OCI-LY1 (cell line): ENCODE measurements around the gene DOCK3.

Experiments used
- H2AFZ ChIP-seq: fragments of 200-600 bp; sonication (generic), shearing (Covaris generic); 2 replicates; pipeline ENCODE4 v1.6.0; 2014; ENCODE audit warnings: antibody characterized with exemption, mild to moderate bottlenecking, low read length
- H3F3A ChIP-seq: fragments of 200-600 bp; sonication (generic), shearing (Covaris generic); 2 replicates; pipeline ENCODE4 v1.6.0; 2014; ENCODE audit warnings: mild to moderate bottlenecking, antibody characterized with exemption, low read length, moderate library complexity; ENCODE audit not compliant: insufficient read depth
- H3K27ac ChIP-seq: fragments of 200-600 bp; sonication (generic); 2 replicates; pipeline ENCODE4 v1.5.1; 2014; ENCODE audit warnings: low read length, mixed run types, mild to moderate bottlenecking, low read depth; ENCODE audit not compliant: poor library complexity, severe bottlenecking
- H3K27me3 ChIP-seq: fragments of 200-600 bp; sonication (generic); 2 replicates; pipeline ENCODE4 v1.6.0; 2014; ENCODE audit warnings: antibody characterized with exemption, mild to moderate bottlenecking, low read length, moderate library complexity; ENCODE audit not compliant: insufficient read depth
- H3K36me3 ChIP-seq: fragments of 200-600 bp; sonication (generic); 2 replicates; pipeline ENCODE4 v1.6.1; 2014; ENCODE audit warnings: mild to moderate bottlenecking, antibody characterized with exemption, low read length, moderate library complexity, mixed read lengths; ENCODE audit not compliant: insufficient read depth
- H3K4me1 ChIP-seq: fragments of 200-600 bp; sonication (generic); 2 replicates; pipeline ENCODE4 v1.5.1; 2014; ENCODE audit warnings: mild to moderate bottlenecking, low read length, moderate library complexity; ENCODE audit not compliant: insufficient read depth, severe bottlenecking
- H3K4me2 ChIP-seq: fragments of 200-600 bp; sonication (generic), shearing (Covaris generic); 2 replicates; pipeline ENCODE4 v1.6.1; 2014; ENCODE audit warnings: low read length
- H3K4me3 ChIP-seq: fragments of 200-600 bp; sonication (generic); 2 replicates; pipeline ENCODE4 v1.5.1; 2014; ENCODE audit warnings: low read length, low read depth, mild to moderate bottlenecking, mixed read lengths; ENCODE audit not compliant: poor library complexity, severe bottlenecking
- H3K79me2 ChIP-seq: fragments of 200-600 bp; shearing (Covaris generic); 2 replicates; pipeline ENCODE4 v1.6.1; 2016; ENCODE audit warnings: mixed run types, low read length, mixed read lengths; ENCODE audit not compliant: insufficient read depth
- H3K9ac ChIP-seq: fragments of 200-600 bp; sonication (generic), shearing (Covaris generic); 2 replicates; pipeline ENCODE4 v1.6.1; 2014; ENCODE audit warnings: mild to moderate bottlenecking, low read length, mixed read lengths
- H3K9me2 ChIP-seq: fragments of 200-600 bp; sonication (generic), shearing (Covaris generic); 2 replicates; pipeline ENCODE4 v1.6.1; 2014; ENCODE audit warnings: low read depth, mild to moderate bottlenecking, low read length, mixed read lengths
- H3K9me3 ChIP-seq: fragments of 200-600 bp; shearing (Covaris generic); 2 replicates; pipeline ENCODE4 v1.6.1; 2014; ENCODE audit warnings: low read length, mixed read lengths
- H4K20me1 ChIP-seq: fragments of 200-600 bp; sonication (generic), shearing (Covaris generic); 2 replicates; pipeline ENCODE4 v1.6.0; 2016; ENCODE audit warnings: mild to moderate bottlenecking, low read length; ENCODE audit not compliant: insufficient read depth
- EZH2 ChIP-seq: fragments of 200-600 bp; sonication (generic), shearing (Covaris generic); IDR thresholded peaks from 2 replicates; pipeline ENCODE4 v1.8.0; 2017; ENCODE audit warnings: borderline replicate concordance, mixed run types, mild to moderate bottlenecking, antibody characterized with exemption, low read length, moderate library complexity, mixed read lengths
- TF ChIP-seq, protein P1 (sequence below): fragments of 200-600 bp; sonication (generic), shearing (Covaris generic); IDR thresholded peaks from 2 replicates; pipeline ENCODE4 v1.5.1; 2017; ENCODE audit warnings: mild to moderate bottlenecking, antibody characterized with exemption, low read length, moderate library complexity, mixed read lengths

DOCK3 gene

DNA sequence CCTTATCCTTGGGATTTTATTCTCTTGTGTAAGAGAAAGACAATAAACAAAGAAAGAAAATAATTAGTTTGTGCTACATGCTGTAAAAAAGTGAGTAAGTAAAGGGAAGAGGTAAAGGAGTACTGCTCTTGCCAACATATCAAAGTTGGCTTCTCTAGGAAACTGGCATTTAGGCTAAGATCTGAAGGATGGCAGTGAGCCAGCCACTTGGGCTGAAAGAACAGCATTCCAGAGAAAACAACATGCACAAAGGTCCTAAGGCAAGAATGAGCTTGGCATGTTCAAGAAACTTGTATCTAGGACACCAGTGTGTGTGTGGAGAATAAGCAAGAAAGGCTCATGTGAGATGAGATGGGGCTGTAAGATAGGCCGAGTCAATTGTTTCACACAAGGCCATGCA, 464.9 kb downstream of the DOCK3 start:
- Histone ChIP-seq H3K27ac (no peak overlapping the region), H3K36me3 (no peaks in the 10 kb centered on the region), H3K79me2 (no peaks in the 10 kb centered on the region), H3K9me2 (no peaks in the 10 kb centered on the region), H3K4me3 (no peak overlapping the region), H3K4me1 (no peaks in the 10 kb centered on the region), H3F3A (no peaks in the 10 kb centered on the region), H3K4me2 (no peak overlapping the region), H2AFZ (no peak overlapping the region), H4K20me1 (no peaks in the 10 kb centered on the region), H3K27me3 (no peaks in the 10 kb centered on the region), H3K9ac (no peak overlapping the region), H3K9me3 (no peaks in the 10 kb centered on the region)
- no peak for TF ChIP-seq EZH2
- TF ChIP-seq, protein P1, sequence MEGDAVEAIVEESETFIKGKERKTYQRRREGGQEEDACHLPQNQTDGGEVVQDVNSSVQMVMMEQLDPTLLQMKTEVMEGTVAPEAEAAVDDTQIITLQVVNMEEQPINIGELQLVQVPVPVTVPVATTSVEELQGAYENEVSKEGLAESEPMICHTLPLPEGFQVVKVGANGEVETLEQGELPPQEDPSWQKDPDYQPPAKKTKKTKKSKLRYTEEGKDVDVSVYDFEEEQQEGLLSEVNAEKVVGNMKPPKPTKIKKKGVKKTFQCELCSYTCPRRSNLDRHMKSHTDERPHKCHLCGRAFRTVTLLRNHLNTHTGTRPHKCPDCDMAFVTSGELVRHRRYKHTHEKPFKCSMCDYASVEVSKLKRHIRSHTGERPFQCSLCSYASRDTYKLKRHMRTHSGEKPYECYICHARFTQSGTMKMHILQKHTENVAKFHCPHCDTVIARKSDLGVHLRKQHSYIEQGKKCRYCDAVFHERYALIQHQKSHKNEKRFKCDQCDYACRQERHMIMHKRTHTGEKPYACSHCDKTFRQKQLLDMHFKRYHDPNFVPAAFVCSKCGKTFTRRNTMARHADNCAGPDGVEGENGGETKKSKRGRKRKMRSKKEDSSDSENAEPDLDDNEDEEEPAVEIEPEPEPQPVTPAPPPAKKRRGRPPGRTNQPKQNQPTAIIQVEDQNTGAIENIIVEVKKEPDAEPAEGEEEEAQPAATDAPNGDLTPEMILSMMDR: no peak

DNA sequence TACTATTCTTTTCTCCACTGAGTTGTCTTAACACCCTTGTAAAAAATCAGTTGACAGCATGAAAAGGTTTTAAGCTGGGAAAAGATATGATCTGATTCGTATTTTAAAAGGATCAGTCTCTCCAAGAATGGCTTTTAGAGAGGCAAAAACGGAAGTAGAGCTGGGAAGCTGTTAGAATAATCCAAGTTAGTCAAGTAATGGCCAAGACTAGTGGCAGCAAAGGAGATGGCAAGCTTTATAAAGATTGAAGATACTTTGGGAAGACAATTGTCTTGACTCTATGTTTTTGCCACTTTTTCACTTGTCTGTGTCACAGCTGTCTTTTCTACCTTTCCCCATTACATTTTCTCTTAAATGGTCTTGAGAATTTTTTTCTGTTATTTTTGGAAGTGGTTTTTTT, 466.8 kb downstream of the DOCK3 start:
- TF ChIP-seq, protein P1: no peak
- no peak for TF ChIP-seq EZH2
- H3K36me3 ChIP-seq: no peaks in the 10 kb centered on the region
- H3K27ac ChIP-seq: no peak overlapping the region
- no peaks in the 10 kb centered on the region for H4K20me1 ChIP-seq
- no peaks in the 10 kb centered on the region for H3K4me1 ChIP-seq
- no peaks in the 10 kb centered on the region for H3K9me3 ChIP-seq
- H3K4me2 ChIP-seq: no peak overlapping the region
- H3K9me2 ChIP-seq: no peaks in the 10 kb centered on the region
- H3K4me3 ChIP-seq: no peak overlapping the region
- H3K27me3 ChIP-seq: no peaks in the 10 kb centered on the region
- H3F3A ChIP-seq: no peaks in the 10 kb centered on the region
- no peak overlapping the region for H2AFZ ChIP-seq
- no peaks in the 10 kb centered on the region for H3K79me2 ChIP-seq
- H3K9ac ChIP-seq: no peak overlapping the region

DNA sequence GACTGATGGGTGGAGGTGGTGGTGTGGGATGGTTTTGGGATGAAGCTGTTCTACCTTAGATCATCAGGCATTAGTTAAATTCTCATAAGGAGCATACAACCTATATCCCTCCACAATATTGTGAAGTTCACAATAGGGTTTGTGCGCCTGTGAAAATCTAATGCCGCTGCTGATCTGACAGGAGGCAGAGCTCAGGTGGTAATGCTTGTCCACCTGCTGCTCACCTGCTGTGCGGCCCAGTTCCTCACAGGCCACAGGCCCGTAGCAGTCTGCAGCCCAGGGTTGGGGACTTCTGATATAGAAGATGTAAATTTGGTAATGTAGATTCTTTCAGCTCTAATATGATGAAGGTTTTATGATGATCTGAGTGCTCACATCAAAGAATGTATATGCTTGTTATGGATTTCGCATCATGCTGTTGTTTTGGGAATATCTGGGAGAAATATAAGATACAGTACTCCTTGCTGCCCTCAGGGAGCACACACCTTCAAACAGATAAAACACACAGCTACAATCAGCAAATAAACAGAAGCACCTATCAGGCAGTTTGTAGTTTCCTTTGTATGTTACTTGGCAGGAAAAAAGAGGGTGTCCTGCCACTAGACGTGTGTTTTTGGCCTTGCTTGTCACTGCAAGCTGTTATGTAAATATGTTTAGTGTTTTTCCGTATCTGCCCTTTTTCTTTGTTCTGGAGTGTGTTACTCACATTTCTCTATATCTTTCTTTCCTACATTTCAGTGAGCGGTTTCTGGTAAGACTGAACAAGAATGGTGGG, 471.3 kb downstream of the DOCK3 start:
- Histone ChIP-seq H3K9me2 (no peaks in the 10 kb centered on the region), H3K9me3 (no peaks in the 10 kb centered on the region), H3K36me3 (no peaks in the 10 kb centered on the region), H3K27me3 (no peaks in the 10 kb centered on the region), H4K20me1 (no peaks in the 10 kb centered on the region), H3K9ac (no peak overlapping the region), H3K4me2 (no peak overlapping the region), H2AFZ (no peak overlapping the region), H3K4me1 (no peaks in the 10 kb centered on the region), H3F3A (no peaks in the 10 kb centered on the region), H3K4me3 (no peak overlapping the region), H3K27ac (no peak overlapping the region), H3K79me2 (no peaks in the 10 kb centered on the region)
- TF ChIP-seq EZH2: no peak
- TF ChIP-seq, protein P1: no peak
